GM12864 (cell line): ENCODE measurements around the gene FAM149B1.

Experiments
- DNase-seq: peaks from one replicate; pipeline ENCODE4 v3.0.0-alpha.2; 2011; ENCODE audit warnings: low read depth
- H3K4me3 ChIP-seq: 2 replicates; pipeline ENCODE4 v1.5.1; 2011; ENCODE audit warnings: mild to moderate bottlenecking, low read depth, low read length, control low read depth
- CTCF ChIP-seq: IDR thresholded peaks from 2 replicates; pipeline ENCODE4 v1.5.1; 2011; ENCODE audit warnings: low read depth, mild to moderate bottlenecking, moderate library complexity, low read length, control low read depth, inconsistent platforms; ENCODE audit errors: missing control alignments

Gene FAM149B1

GRCh38 chr10:73225518-73225917, 57.6 kb downstream of the FAM149B1 start:
- no peak for TF ChIP-seq CTCF
- DNase-seq, result no peak

GRCh38 chr10:73226663-73227062, 58.7 kb downstream of the FAM149B1 start:
- no peak overlapping the region for H3K4me3 ChIP-seq
- TF ChIP-seq CTCF, result no peak
- no peak for DNase-seq

More at GRCh38 chr10:73225518-73225917, 57.6 kb downstream of the FAM149B1 start:
- no peak overlapping the region for H3K4me3 ChIP-seq

- no peak overlapping the region for H3K4me3 ChIP-seq
These were observed 60.3 kb downstream of the FAM149B1 start for GRCh38 chr10:73228247-73228646.

GRCh38 chr10:73229567-73229966, 61.6 kb downstream of the FAM149B1 start:
- no peak overlapping the region for H3K4me3 ChIP-seq
- DNase-seq, result no peak
- no peak for TF ChIP-seq CTCF

More at GRCh38 chr10:73228247-73228646, 60.3 kb downstream of the FAM149B1 start:
- no peak for TF ChIP-seq CTCF
- DNase-seq, result no peak

- no peak for DNase-seq
- no peak overlapping the region for H3K4me3 ChIP-seq
- peak; percentile 20 for TF ChIP-seq CTCF
These were observed 65.0 kb downstream of the FAM149B1 start for GRCh38 chr10:73232887-73233286.

- TF ChIP-seq CTCF, result no peak
- no peak for DNase-seq
These were observed 66.0 kb downstream of the FAM149B1 start for GRCh38 chr10:73233883-73234282.

GRCh38 chr10:73234695-73235094, 66.8 kb downstream of the FAM149B1 start:
- TF ChIP-seq CTCF, result no peak
- no peak overlapping the region for H3K4me3 ChIP-seq

More at GRCh38 chr10:73233883-73234282, 66.0 kb downstream of the FAM149B1 start:
- H3K4me3 ChIP-seq, result no peak overlapping the region

More at GRCh38 chr10:73234695-73235094, 66.8 kb downstream of the FAM149B1 start:
- no peak for DNase-seq
